ENCODE results near the gene CANX.

GRCh38 chr5:179779826-179780225 is 81.1 kb downstream of the CANX start:
- no peak for TF ChIP-seq POLR2A (IDR thresholded peaks at IDR 0.05)
- TF ChIP-seq, protein P1, sequence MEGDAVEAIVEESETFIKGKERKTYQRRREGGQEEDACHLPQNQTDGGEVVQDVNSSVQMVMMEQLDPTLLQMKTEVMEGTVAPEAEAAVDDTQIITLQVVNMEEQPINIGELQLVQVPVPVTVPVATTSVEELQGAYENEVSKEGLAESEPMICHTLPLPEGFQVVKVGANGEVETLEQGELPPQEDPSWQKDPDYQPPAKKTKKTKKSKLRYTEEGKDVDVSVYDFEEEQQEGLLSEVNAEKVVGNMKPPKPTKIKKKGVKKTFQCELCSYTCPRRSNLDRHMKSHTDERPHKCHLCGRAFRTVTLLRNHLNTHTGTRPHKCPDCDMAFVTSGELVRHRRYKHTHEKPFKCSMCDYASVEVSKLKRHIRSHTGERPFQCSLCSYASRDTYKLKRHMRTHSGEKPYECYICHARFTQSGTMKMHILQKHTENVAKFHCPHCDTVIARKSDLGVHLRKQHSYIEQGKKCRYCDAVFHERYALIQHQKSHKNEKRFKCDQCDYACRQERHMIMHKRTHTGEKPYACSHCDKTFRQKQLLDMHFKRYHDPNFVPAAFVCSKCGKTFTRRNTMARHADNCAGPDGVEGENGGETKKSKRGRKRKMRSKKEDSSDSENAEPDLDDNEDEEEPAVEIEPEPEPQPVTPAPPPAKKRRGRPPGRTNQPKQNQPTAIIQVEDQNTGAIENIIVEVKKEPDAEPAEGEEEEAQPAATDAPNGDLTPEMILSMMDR (IDR thresholded peaks at IDR 0.05) = no peak

Measured in testis (tissue), 2 donors.